Measurements from ENCODE around the gene MLH3. TPM values are rescaled to one million over a fixed set of nuclear protein-coding genes. Genes with fewer than 3 reads are reported as not detected.

MLH3 gene
- total and polyA plus RNA-seq, 2 of the 13 experiments (the other 11 are each of a cell fraction or from before 2014, with no cell fraction given) = 14.4 to 24.8 TPM

GRCh38 chr14:74973003-74973653 is 78.1 kb downstream of the MLH3 start (continued):
- TF ChIP-seq PAWR (CRISPR knock-in tag; IDR thresholded peaks at IDR 0.05; ENCODE audit: borderline replicate concordance) (no peak), JARID2 (CRISPR knock-in tag; IDR thresholded peaks at IDR 0.05; ENCODE audit: insufficient replicate concordance) (no peak), GABPA (IDR thresholded peaks at IDR 0.05; ENCODE audit: low read depth, low read length) (no peak), GABPA (CRISPR knock-in tag; IDR thresholded peaks at IDR 0.05; ENCODE audit: low read depth) (peak; percentile 55), KDM2A (CRISPR knock-in tag; IDR thresholded peaks at IDR 0.05; ENCODE audit: borderline replicate concordance, low read depth) (no peak), GABPB1 (CRISPR knock-in tag; IDR thresholded peaks at IDR 0.05) (peak; percentile 85), KLF9 (CRISPR knock-in tag; IDR thresholded peaks at IDR 0.05; ENCODE audit: low read depth) (no peak), FOXA3 (CRISPR knock-in tag; IDR thresholded peaks at IDR 0.05) (no peak), SNAPC4 (CRISPR knock-in tag; IDR thresholded peaks at IDR 0.05) (no peak), FOXA1 (IDR thresholded peaks at IDR 0.05) (no peak), FOXA1 (CRISPR knock-in tag; IDR thresholded peaks at IDR 0.05) (no peak), ETS1 (CRISPR knock-in tag; IDR thresholded peaks at IDR 0.05) (no peak), ERF (CRISPR knock-in tag; IDR thresholded peaks at IDR 0.05) (0 out of 2 replicates have a peak, but pooled peaks have one; percentile 21), ZSCAN5A (CRISPR knock-in tag; IDR thresholded peaks at IDR 0.05; ENCODE audit: borderline replicate concordance) (no peak), THYN1 (CRISPR knock-in tag; IDR thresholded peaks at IDR 0.05; ENCODE audit: borderline replicate concordance, low read depth) (no peak), HNRNPUL1 (IDR thresholded peaks at IDR 0.05; ENCODE audit: low read depth, low read length) (no peak), SUZ12 (IDR thresholded peaks at IDR 0.05; ENCODE audit: low read depth, low read length) (no peak), DMAP1 (CRISPR knock-in tag; IDR thresholded peaks at IDR 0.05) (no peak), NFYB (CRISPR knock-in tag; IDR thresholded peaks at IDR 0.05) (no peak), ZNF564 (CRISPR knock-in tag; IDR thresholded peaks at IDR 0.05) (no peak), ZNF3 (CRISPR knock-in tag; IDR thresholded peaks at IDR 0.05) (no peak), ARHGAP35 (CRISPR knock-in tag; IDR thresholded peaks at IDR 0.05; ENCODE audit: borderline replicate concordance) (no peak), ONECUT2 (CRISPR knock-in tag; IDR thresholded peaks at IDR 0.05) (no peak), HDAC1 (CRISPR knock-in tag; IDR thresholded peaks at IDR 0.05) (no peak), POLR2AphosphoS2 (IDR thresholded peaks at IDR 0.05; ENCODE audit: low read depth, low read length) (no peak)

All from HepG2 (cell line).